ENCODE measurements around the gene FOXP1.

DNA sequence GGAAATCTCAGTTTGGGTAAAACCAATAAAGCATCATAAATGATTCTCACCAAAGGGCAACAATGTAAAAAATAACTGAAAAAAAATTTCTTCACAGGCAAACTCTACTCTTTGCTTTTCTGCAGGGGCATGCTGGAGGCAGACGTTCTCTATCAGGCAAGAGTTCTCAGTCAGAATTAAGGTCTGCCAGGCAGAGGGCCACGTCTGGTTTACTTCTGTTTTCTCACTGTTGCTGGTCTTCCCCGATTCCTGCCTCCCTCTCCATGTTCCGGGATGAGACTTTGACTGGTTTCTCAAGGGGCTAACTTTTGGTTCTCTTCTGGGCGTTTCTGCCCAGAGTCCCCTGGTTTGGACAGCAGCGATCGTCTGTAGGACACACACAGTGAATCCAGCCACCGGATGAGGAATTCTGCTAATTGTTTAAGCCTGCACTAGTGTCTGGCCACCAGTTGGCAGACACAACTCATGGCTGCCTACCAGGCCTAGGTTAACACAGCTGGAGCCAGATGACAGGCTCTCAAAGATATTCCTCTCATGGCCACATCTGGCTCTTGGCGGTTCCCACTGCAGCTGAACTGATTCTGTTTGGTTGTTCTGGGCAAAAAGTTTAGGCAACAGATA, 273.1 kb downstream of the FOXP1 start:
- TF ChIP-seq ARNTL (CRISPR knock-in tag; IDR thresholded peaks at IDR 0.05; ENCODE audit: borderline replicate concordance, low read depth): no peak
- TF ChIP-seq ZNF70 (CRISPR knock-in tag; IDR thresholded peaks at IDR 0.05): no peak
- no peak for TF ChIP-seq GLIS3 (CRISPR knock-in tag; IDR thresholded peaks at IDR 0.05)
- no peak for TF ChIP-seq ZFP30 (CRISPR knock-in tag; IDR thresholded peaks at IDR 0.05)
- TF ChIP-seq ZC3H10 (CRISPR knock-in tag; IDR thresholded peaks at IDR 0.05): no peak
- TF ChIP-seq ZFP3 (CRISPR knock-in tag; IDR thresholded peaks at IDR 0.05): no peak
- no peak for TF ChIP-seq PATZ1 (CRISPR knock-in tag; IDR thresholded peaks at IDR 0.05; ENCODE audit: borderline replicate concordance)
- TF ChIP-seq, protein P1, sequence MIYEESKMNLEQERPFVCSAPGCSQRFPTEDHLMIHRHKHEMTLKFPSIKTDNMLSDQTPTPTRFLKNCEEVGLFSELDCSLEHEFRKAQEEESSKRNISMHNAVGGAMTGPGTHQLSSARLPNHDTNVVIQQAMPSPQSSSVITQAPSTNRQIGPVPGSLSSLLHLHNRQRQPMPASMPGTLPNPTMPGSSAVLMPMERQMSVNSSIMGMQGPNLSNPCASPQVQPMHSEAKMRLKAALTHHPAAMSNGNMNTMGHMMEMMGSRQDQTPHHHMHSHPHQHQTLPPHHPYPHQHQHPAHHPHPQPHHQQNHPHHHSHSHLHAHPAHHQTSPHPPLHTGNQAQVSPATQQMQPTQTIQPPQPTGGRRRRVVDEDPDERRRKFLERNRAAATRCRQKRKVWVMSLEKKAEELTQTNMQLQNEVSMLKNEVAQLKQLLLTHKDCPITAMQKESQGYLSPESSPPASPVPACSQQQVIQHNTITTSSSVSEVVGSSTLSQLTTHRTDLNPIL (CRISPR knock-in tag; IDR thresholded peaks at IDR 0.05; ENCODE audit: low read depth): no peak

All from SK-N-SH treated with all-trans-retinoic acid at 6 μM for 48 hours (cell line).